ENCODE data around the gene HMCN2.

GRCh38 chr9:130291474-130291873, 25.9 kb downstream of the HMCN2 start:
- no peak for TF ChIP-seq FOXK1 (CRISPR knock-in tag; IDR thresholded peaks at IDR 0.05)
- no peak for TF ChIP-seq MAX (CRISPR knock-in tag; IDR thresholded peaks at IDR 0.05)
- TF ChIP-seq, protein P1, sequence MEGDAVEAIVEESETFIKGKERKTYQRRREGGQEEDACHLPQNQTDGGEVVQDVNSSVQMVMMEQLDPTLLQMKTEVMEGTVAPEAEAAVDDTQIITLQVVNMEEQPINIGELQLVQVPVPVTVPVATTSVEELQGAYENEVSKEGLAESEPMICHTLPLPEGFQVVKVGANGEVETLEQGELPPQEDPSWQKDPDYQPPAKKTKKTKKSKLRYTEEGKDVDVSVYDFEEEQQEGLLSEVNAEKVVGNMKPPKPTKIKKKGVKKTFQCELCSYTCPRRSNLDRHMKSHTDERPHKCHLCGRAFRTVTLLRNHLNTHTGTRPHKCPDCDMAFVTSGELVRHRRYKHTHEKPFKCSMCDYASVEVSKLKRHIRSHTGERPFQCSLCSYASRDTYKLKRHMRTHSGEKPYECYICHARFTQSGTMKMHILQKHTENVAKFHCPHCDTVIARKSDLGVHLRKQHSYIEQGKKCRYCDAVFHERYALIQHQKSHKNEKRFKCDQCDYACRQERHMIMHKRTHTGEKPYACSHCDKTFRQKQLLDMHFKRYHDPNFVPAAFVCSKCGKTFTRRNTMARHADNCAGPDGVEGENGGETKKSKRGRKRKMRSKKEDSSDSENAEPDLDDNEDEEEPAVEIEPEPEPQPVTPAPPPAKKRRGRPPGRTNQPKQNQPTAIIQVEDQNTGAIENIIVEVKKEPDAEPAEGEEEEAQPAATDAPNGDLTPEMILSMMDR (IDR thresholded peaks at IDR 0.05): no peak
- TF ChIP-seq ATF1 (CRISPR knock-in tag; IDR thresholded peaks at IDR 0.05): no peak
- TF ChIP-seq, protein P2, sequence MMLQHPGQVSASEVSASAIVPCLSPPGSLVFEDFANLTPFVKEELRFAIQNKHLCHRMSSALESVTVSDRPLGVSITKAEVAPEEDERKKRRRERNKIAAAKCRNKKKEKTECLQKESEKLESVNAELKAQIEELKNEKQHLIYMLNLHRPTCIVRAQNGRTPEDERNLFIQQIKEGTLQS (CRISPR knock-in tag; conservative IDR thresholded peaks at IDR 0.05): no peak
- no peak for TF ChIP-seq ZNF121 (CRISPR knock-in tag; IDR thresholded peaks at IDR 0.05)
- TF ChIP-seq ATF6 (CRISPR knock-in tag; IDR thresholded peaks at IDR 0.05): no peak
- TF ChIP-seq NR2C2 (CRISPR knock-in tag; IDR thresholded peaks at IDR 0.05): no peak
- TF ChIP-seq ETV6 (CRISPR knock-in tag; IDR thresholded peaks at IDR 0.05): no peak
- no peak for TF ChIP-seq E2F5 (CRISPR knock-in tag; IDR thresholded peaks at IDR 0.05)
- TF ChIP-seq ZNF423 (CRISPR knock-in tag; IDR thresholded peaks at IDR 0.05): no peak
- no peak for TF ChIP-seq NFYB (CRISPR knock-in tag; conservative IDR thresholded peaks at IDR 0.05; ENCODE audit: low read depth)

All from WTC11 (cell line).